K562 (cell line): ENCODE measurements around the gene BTBD16. TPM values are rescaled to one million over a fixed set of nuclear protein-coding genes. Genes with fewer than 3 reads are reported as not detected.
A peak's percentile ranks its signal among the peaks of the same experiment; 100 is the strongest.

ENCODE experiments used
- AFF4 ChIP-seq: sonication (generic); formaldehyde crosslinking; IDR thresholded peaks from 2 replicates; pipeline ENCODE4 v1.8.0; 2023; ENCODE audit warnings: mild to moderate bottlenecking, missing genetic modification reagents
- CBX1 ChIP-seq: sonication (generic); IDR thresholded peaks from 2 replicates; pipeline ENCODE4 v1.6.1; 2016; ENCODE audit warnings: antibody characterized with exemption, low read depth, mild to moderate bottlenecking
- CREB3L1 ChIP-seq: fragments of 450-650 bp; IDR thresholded peaks from 2 replicates; pipeline ENCODE4 v1.6.1; 2014; ENCODE audit warnings: low read depth, mild to moderate bottlenecking, moderate library complexity, borderline replicate concordance
- E2F4 ChIP-seq: sonication (generic); formaldehyde crosslinking; IDR thresholded peaks from 2 replicates; pipeline ENCODE4 v1.8.0; 2022; ENCODE audit warnings: mild to moderate bottlenecking, low read depth, missing genetic modification reagents
- EP400 ChIP-seq: fragments of 450-650 bp; IDR thresholded peaks from 2 replicates; pipeline ENCODE4 v1.6.1; 2017; ENCODE audit warnings: antibody characterized with exemption, mild to moderate bottlenecking, moderate library complexity
- ETS1 ChIP-seq: conservative IDR thresholded peaks from 2 replicates; pipeline ENCODE4 v1.6.1; 2011; ENCODE audit warnings: low read depth, mild to moderate bottlenecking, low read length; ENCODE audit not compliant: control insufficient read depth
- FOXA1 ChIP-seq: fragments of 450-650 bp; IDR thresholded peaks from 2 replicates; pipeline ENCODE4 v1.6.1; 2016; ENCODE audit warnings: mild to moderate bottlenecking, borderline replicate concordance
- GABPA ChIP-seq: fragments of 200-800 bp; sonication (Bioruptor generic); conservative IDR thresholded peaks from 2 replicates; pipeline ENCODE4 v1.6.1; 2016; ENCODE audit warnings: low read depth, missing genetic modification characterization, missing compliant biosample characterization
- ILF3 ChIP-seq: fragments of 450-650 bp; IDR thresholded peaks from 2 replicates; pipeline ENCODE4 v1.6.1; 2018; ENCODE audit warnings: antibody characterized with exemption, mild to moderate bottlenecking, moderate library complexity, borderline replicate concordance
- MTA2 ChIP-seq: fragments of 450-650 bp; IDR thresholded peaks from 2 replicates; pipeline ENCODE4 v1.6.1; 2016; ENCODE audit warnings: low read depth
- PHB2 ChIP-seq: fragments of 450-650 bp; IDR thresholded peaks from 2 replicates; pipeline ENCODE4 v1.6.1; 2017; ENCODE audit warnings: low read depth
- RNF2 ChIP-seq: sonication (generic); IDR thresholded peaks from 2 replicates; pipeline ENCODE4 v1.6.1; 2016
- ZNF133 ChIP-seq: fragments of 250-450 bp; sonication (Bioruptor Pico); IDR thresholded peaks from 2 replicates; pipeline ENCODE4 v1.4.0; 2020; ENCODE audit warnings: mild to moderate bottlenecking
- ZNF518B ChIP-seq: fragments of 250-450 bp; sonication (Bioruptor Pico); IDR thresholded peaks from 2 replicates; pipeline ENCODE4 v1.5.0; 2021; ENCODE audit warnings: mild to moderate bottlenecking, moderate library complexity
- polyA plus RNA-seq, 8 experiments: library from polyadenylated mRNA; depleted of rRNA in 4 of 8; stranded (reverse) in 5 of 8; unstranded in 3 of 8; fragments of >200 nt; fragmentation: Nextera tagmentation in 2 of 8; fragmentation: Illumina TruSeq in 1 of 8; extraction: Ambion mirVana in 2 of 8; extraction: Trizol in 1 of 8; gene quantifications; 2 replicates each; pipeline versions ENCODE4 v1.2.1 to v1.2.3, GENCODE V29; 2011 to 2014; ENCODE audit warnings: inconsistent platforms in 1 of 8, missing spikeins in 1 of 8
- total RNA-seq, 7 experiments: library from RNA; depleted of rRNA in 6 of 7; stranded (reverse); fragments of >200 nt in 6 of 7; fragmentation: Illumina TruSeq in 2 of 7; extraction: Trizol in 2 of 7; gene quantifications; 2 replicates each; pipeline versions ENCODE4 v1.2.1 to v1.2.3, GENCODE V29; 2011 to 2021; ENCODE audit warnings: low replicate concordance in 1 of 7

The BTBD16 gene
- total and polyA plus RNA-seq, 9 of the 15 experiments (the other 6 are each of a cell fraction or from before 2014, with no cell fraction given): 0.11 TPM; not detected in 8

GRCh38 chr10:122374237-122374858 lies 103.3 kb downstream of the BTBD16 start, which contains the start of gene PLEKHA1 (continued):
- TF ChIP-seq ZNF518B (no peak), EP400 (no peak), ILF3 (no peak), ZNF133 (no peak), RNF2 (no peak), GABPA (peak; percentile 70), AFF4 (CRISPR knock-in tag) (no peak), PHB2 (no peak), MTA2 (no peak), FOXA1 (no peak), CBX1 (no peak), ETS1 (peak; percentile 83; the same call in 1 of the 2 replicates), E2F4 (CRISPR knock-in tag) (no peak), CREB3L1 (peak; percentile 94)
